AG10803 (cell line): ENCODE data around the gene C8A.
A peak's percentile ranks its signal among the peaks of the same experiment; 100 is the strongest.

Experiments used
- DNase-seq: peaks from one replicate; pipeline ENCODE4 v3.0.0; 2010; ENCODE audit warnings: low read depth
- H3K4me3 ChIP-seq: 2 replicates; pipeline ENCODE4 v1.5.1; 2011; ENCODE audit warnings: mild to moderate bottlenecking, low read length, control low read depth
- TF ChIP-seq, protein P1 (sequence below): conservative IDR thresholded peaks from 2 replicates; pipeline ENCODE4 v1.5.1; 2011; ENCODE audit warnings: mild to moderate bottlenecking, low read length, control low read depth, inconsistent platforms

Gene C8A

GRCh38 chr1:56866656-56867055, 12.1 kb downstream of the C8A start:
- TF ChIP-seq, protein P1, sequence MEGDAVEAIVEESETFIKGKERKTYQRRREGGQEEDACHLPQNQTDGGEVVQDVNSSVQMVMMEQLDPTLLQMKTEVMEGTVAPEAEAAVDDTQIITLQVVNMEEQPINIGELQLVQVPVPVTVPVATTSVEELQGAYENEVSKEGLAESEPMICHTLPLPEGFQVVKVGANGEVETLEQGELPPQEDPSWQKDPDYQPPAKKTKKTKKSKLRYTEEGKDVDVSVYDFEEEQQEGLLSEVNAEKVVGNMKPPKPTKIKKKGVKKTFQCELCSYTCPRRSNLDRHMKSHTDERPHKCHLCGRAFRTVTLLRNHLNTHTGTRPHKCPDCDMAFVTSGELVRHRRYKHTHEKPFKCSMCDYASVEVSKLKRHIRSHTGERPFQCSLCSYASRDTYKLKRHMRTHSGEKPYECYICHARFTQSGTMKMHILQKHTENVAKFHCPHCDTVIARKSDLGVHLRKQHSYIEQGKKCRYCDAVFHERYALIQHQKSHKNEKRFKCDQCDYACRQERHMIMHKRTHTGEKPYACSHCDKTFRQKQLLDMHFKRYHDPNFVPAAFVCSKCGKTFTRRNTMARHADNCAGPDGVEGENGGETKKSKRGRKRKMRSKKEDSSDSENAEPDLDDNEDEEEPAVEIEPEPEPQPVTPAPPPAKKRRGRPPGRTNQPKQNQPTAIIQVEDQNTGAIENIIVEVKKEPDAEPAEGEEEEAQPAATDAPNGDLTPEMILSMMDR = no peak
- H3K4me3 ChIP-seq = no peak overlapping the region
- peak; percentile 91 for DNase-seq

GRCh38 chr1:56867491-56867890, 12.9 kb downstream of the C8A start:
- no peak overlapping the region for H3K4me3 ChIP-seq
- TF ChIP-seq, protein P1 = no peak
- no peak for DNase-seq

DNA sequence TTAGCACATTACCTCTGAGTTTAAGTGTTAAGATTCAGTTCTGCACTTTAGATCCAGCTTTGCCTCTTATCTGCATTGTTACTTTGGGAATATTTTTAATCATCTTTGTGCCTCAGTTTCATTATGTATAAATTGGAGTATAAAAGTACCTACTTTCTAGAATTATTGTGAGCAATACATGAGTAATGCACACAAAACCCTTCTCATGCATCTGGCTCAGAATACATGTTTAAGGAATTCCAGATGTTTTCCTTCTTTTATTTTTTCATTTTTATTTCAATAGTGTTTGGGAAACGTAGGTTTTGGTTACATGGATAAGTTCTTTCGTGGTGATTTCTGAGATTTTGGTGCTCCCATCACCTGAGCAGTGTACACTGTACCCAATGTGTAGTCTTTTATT, 14.2 kb downstream of the C8A start:
- DNase-seq = peak; percentile 55
- no peak overlapping the region for H3K4me3 ChIP-seq
- TF ChIP-seq, protein P1 = no peak

DNA sequence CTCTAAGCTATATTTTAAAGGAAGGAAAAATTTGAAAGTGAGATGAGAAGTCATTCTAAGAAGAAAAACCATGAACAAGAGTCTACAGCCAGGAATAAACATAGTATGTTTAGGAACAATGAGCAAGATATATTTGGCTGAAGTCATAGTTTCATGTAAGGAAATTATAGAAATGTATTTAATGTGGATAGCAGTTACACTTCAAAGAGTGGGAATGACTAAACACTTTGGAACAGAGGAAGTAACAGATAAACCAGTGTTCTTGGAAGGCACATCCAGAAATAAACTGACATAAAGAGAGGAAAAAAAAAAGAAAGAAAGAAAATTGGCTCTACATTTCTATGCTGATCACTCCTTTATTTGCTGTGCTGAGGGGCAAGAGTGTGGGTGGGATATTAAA, 18.0 kb downstream of the C8A start:
- H3K4me3 ChIP-seq = no peak overlapping the region
- DNase-seq = peak; percentile 21
- TF ChIP-seq, protein P1 = no peak

GRCh38 chr1:56873213-56873612, 18.6 kb downstream of the C8A start:
- TF ChIP-seq, protein P1 = no peak
- H3K4me3 ChIP-seq = no peak overlapping the region
- no peak for DNase-seq

DNA sequence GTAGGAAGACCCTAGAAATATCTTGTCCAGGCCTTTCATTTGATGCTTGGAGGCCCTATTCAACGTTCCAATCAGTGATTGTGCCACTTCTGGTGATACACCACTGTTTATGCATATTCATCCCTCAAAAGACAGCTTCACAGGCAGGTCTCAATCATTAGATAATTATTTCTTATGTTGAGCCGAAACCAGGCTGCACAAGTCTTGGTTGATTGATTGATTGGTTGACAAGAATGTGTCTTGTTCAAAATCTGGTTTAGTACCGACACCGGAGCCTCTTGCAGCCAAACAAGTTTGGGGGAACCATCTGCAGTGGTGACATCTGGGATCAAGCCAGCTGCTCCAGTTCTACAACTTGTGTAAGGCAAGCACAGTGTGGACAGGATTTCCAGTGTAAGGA, 20.1 kb downstream of the C8A start:
- H3K4me3 ChIP-seq = no peak overlapping the region
- no peak for DNase-seq
- TF ChIP-seq, protein P1 = no peak

- DNase-seq = peak; percentile 75
- no peak overlapping the region for H3K4me3 ChIP-seq
- TF ChIP-seq, protein P1 = no peak
Observed at GRCh38 chr1:56877973-56878372, 23.4 kb downstream of the C8A start.
